Astrocyte (in vitro differentiated cells and primary cell): ENCODE measurements around the gene SYNRG. TPM values are rescaled to one million over a fixed set of nuclear protein-coding genes. Genes with fewer than 3 reads are reported as not detected.
A peak's percentile ranks its signal among the peaks of the same experiment; 100 is the strongest.

ENCODE experiments used
- DNase-seq: peaks from one replicate; pipeline ENCODE4 v3.0.0-alpha.2; 2010; ENCODE audit warnings: low read depth
- FAIRE-seq: peaks from 2 replicates; lab custom pipeline; 2011; peaks lifted over from hg19 to GRCh38; lab: Jason Lieb, UNC
- H2AFZ ChIP-seq: 2 replicates; pipeline ENCODE4 v1.6.0; 2012; ENCODE audit warnings: low read depth, low read length, inconsistent platforms
- H3K27ac ChIP-seq: 2 replicates; pipeline ENCODE4 v1.5.1; 2011; ENCODE audit warnings: low read depth, low read length, inconsistent platforms
- H3K27me3 ChIP-seq: 2 replicates; pipeline ENCODE4 v1.6.0; 2011; ENCODE audit warnings: low read length, inconsistent platforms; ENCODE audit not compliant: insufficient read depth
- H3K36me3 ChIP-seq: 2 replicates; pipeline ENCODE4 v1.5.1; 2011; ENCODE audit warnings: low read length, inconsistent platforms; ENCODE audit not compliant: insufficient read depth
- H3K4me1 ChIP-seq: 2 replicates; pipeline ENCODE4 v1.5.1; 2011; ENCODE audit warnings: low read length, inconsistent platforms; ENCODE audit not compliant: insufficient read depth
- H3K4me2 ChIP-seq: 2 replicates; pipeline ENCODE4 v1.6.0; 2012; ENCODE audit warnings: low read length, inconsistent platforms
- H3K4me3 ChIP-seq: 2 replicates; pipeline ENCODE4 v1.5.1; 2011; ENCODE audit warnings: low read depth, mild to moderate bottlenecking, low read length, inconsistent platforms; ENCODE audit not compliant: insufficient read depth
- H3K79me2 ChIP-seq: 2 replicates; pipeline ENCODE4 v1.6.0; 2012; ENCODE audit warnings: mild to moderate bottlenecking, low read length, inconsistent platforms; ENCODE audit not compliant: insufficient read depth
- H3K9ac ChIP-seq: 2 replicates; pipeline ENCODE4 v1.6.0; 2012; ENCODE audit warnings: mild to moderate bottlenecking, low read length, inconsistent platforms
- H3K9me3 ChIP-seq: 2 replicates; pipeline ENCODE4 v1.5.1; 2012; ENCODE audit warnings: low read depth, mild to moderate bottlenecking, low read length, inconsistent platforms; ENCODE audit not compliant: insufficient read depth
- H4K20me1 ChIP-seq: 2 replicates; pipeline ENCODE4 v1.6.0; 2012; ENCODE audit warnings: low read length, inconsistent platforms; ENCODE audit not compliant: insufficient read depth
- H3K27ac Mint-ChIP-seq: one replicate; pipeline ENCODE4 v1.8.0; 2021; ENCODE audit warnings: mild to moderate bottlenecking, mixed read lengths; ENCODE audit not compliant: unreplicated experiment
- H3K27me3 Mint-ChIP-seq: one replicate; pipeline ENCODE4 v1.8.0; 2021; ENCODE audit warnings: low read depth, mixed read lengths; ENCODE audit not compliant: unreplicated experiment
- H3K36me3 Mint-ChIP-seq: one replicate; pipeline ENCODE4 v1.8.0; 2021; ENCODE audit warnings: low read depth, mixed read lengths; ENCODE audit not compliant: unreplicated experiment
- H3K4me1 Mint-ChIP-seq: one replicate; pipeline ENCODE4 v1.8.0; 2021; ENCODE audit warnings: low read depth, mixed read lengths; ENCODE audit not compliant: unreplicated experiment
- H3K4me3 Mint-ChIP-seq: one replicate; pipeline ENCODE4 v1.8.0; 2021; ENCODE audit warnings: mild to moderate bottlenecking, moderate library complexity, mixed read lengths; ENCODE audit not compliant: unreplicated experiment
- H3K9me3 Mint-ChIP-seq: one replicate; pipeline ENCODE4 v1.8.0; 2021; ENCODE audit warnings: mild to moderate bottlenecking, mixed read lengths; ENCODE audit not compliant: unreplicated experiment
- EZH2 ChIP-seq: IDR thresholded peaks from 2 replicates; pipeline ENCODE4 v1.6.1; 2012; ENCODE audit warnings: mild to moderate bottlenecking, low read length, inconsistent platforms; ENCODE audit not compliant: insufficient read depth
- total RNA-seq: library from RNA; stranded (reverse); gene quantifications from 2 replicates; pipeline ENCODE4 v1.2.1, GENCODE V29; 2021
- TF ChIP-seq, protein P1 (sequence below): IDR thresholded peaks from 2 replicates; pipeline ENCODE4 v1.5.1; 2011; ENCODE audit warnings: low read depth, mild to moderate bottlenecking, inconsistent platforms, low read length, moderate library complexity; ENCODE audit not compliant: insufficient read depth

The SYNRG gene
- total RNA-seq, 1 donor from 2014 or later: 31.3 TPM

GRCh38 chr17:37489197-37490001, 119.8 kb downstream of the SYNRG start, which contains the start of gene DUSP14:
TSS of gene DUSP14 (plus strand) at chr17:37489891. CDS start at chr17:37512273, 22,382 bp downstream.
- Mint-ChIP-seq H3K4me1 (peaks cover 28% of the 10 kb centered on the region), H3K27ac (peak within 1 kb of the TSS; percentile 99), H3K36me3 (peaks cover 2% of the 10 kb centered on the region), H3K4me3 (peak within 1 kb of the TSS; percentile 96), H3K27me3 (no peaks in the 10 kb centered on the region), H3K9me3 (no peaks in the 10 kb centered on the region)
- peak within 1 kb of the TSS; percentile 68 for H2AFZ ChIP-seq
- peaks cover 34% of the 10 kb centered on the region for H3K4me1 ChIP-seq
- FAIRE-seq (no peak), DNase-seq (peak; percentile 57)
- H3K27ac ChIP-seq: peak within 1 kb of the TSS; percentile 96
- peak within 1 kb of the TSS; percentile 93 for H3K9ac ChIP-seq
- H3K36me3 ChIP-seq: no peaks in the 10 kb centered on the region
- TF ChIP-seq, protein P1, sequence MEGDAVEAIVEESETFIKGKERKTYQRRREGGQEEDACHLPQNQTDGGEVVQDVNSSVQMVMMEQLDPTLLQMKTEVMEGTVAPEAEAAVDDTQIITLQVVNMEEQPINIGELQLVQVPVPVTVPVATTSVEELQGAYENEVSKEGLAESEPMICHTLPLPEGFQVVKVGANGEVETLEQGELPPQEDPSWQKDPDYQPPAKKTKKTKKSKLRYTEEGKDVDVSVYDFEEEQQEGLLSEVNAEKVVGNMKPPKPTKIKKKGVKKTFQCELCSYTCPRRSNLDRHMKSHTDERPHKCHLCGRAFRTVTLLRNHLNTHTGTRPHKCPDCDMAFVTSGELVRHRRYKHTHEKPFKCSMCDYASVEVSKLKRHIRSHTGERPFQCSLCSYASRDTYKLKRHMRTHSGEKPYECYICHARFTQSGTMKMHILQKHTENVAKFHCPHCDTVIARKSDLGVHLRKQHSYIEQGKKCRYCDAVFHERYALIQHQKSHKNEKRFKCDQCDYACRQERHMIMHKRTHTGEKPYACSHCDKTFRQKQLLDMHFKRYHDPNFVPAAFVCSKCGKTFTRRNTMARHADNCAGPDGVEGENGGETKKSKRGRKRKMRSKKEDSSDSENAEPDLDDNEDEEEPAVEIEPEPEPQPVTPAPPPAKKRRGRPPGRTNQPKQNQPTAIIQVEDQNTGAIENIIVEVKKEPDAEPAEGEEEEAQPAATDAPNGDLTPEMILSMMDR: no peak
- TF ChIP-seq EZH2: no peak
- H3K27me3 ChIP-seq: no peaks in the 10 kb centered on the region
- peaks cover 16% of the 10 kb centered on the region for H4K20me1 ChIP-seq
- peak within 1 kb of the TSS; percentile 99 for H3K4me2 ChIP-seq
- H3K79me2 ChIP-seq: peaks cover 36% of the 10 kb centered on the region
- peak within 1 kb of the TSS; percentile 74 for H3K4me3 ChIP-seq
- H3K9me3 ChIP-seq: no peaks in the 10 kb centered on the region

DNA sequence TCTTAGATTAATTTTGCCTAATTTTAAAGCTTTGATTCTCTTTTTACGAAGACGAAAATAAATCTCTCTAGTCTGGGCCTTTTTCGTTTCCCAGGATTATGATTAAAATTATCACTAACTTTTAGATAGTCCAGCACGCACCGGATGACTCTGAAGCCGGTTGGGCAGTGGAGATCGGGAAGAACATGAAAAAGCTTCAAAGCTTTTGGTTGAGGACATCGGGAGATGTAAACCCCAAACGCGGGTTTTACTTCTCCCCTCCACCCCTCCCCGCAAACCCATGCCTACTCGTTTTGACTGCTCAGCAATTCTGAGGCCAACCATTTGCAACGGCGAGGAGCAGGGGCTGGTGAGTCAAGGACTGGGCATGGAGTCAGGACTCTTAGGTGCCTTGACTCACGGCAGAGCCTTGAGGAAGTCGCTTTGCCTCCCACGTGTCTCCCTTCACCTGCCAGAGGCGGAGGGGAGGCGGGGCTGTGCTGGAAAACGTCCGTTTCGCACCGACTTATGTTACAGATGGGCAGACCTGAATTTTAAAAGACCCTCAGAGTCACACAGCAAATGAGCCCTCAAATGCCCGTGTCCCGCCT, 120.5 kb downstream of the SYNRG start:
- Histone ChIP-seq H2AFZ (peak overlapping the region; percentile 68), H3K9ac (peak overlapping the region; percentile 93), H4K20me1 (peaks cover 13% of the 10 kb centered on the region), H3K36me3 (no peaks in the 10 kb centered on the region), H3K4me1 (peaks cover 30% of the 10 kb centered on the region), H3K4me3 (peak overlapping the region; percentile 74), H3K9me3 (no peaks in the 10 kb centered on the region), H3K27ac (peak overlapping the region; percentile 95), H3K27me3 (no peaks in the 10 kb centered on the region), H3K79me2 (peaks cover 33% of the 10 kb centered on the region), H3K4me2 (peak overlapping the region; percentile 99)
- Mint-ChIP-seq H3K9me3 (no peaks in the 10 kb centered on the region), H3K4me3 (peak overlapping the region; percentile 92), H3K36me3 (peaks cover 4% of the 10 kb centered on the region), H3K27me3 (no peaks in the 10 kb centered on the region), H3K4me1 (peaks cover 23% of the 10 kb centered on the region), H3K27ac (peak overlapping the region; percentile 90)
- no peak for TF ChIP-seq EZH2
- TF ChIP-seq, protein P1: no peak
- FAIRE-seq: no peak
- DNase-seq: peak; percentile 94
